Measurements from ENCODE around the gene PHOX2A. TPM values are rescaled to one million over a fixed set of nuclear protein-coding genes. Genes with fewer than 3 reads are reported as not detected.

The PHOX2A gene
- total RNA-seq, 4 donors from 2014 or later, result not detected

- no peak for TF ChIP-seq CTCF (IDR thresholded peaks at IDR 0.05; ENCODE audit: low read depth)
Measured at GRCh38 chr11:72240461-72241290, 3.3 kb downstream of the PHOX2A start.

GRCh38 chr11:72239849-72240460, 4.0 kb downstream of the PHOX2A start:
- TF ChIP-seq CTCF (IDR thresholded peaks at IDR 0.05; ENCODE audit: low read depth), result no peak

GRCh38 chr11:72239313-72239848, 4.6 kb downstream of the PHOX2A start:
- no peak for TF ChIP-seq CTCF (IDR thresholded peaks at IDR 0.05; ENCODE audit: low read depth)

- TF ChIP-seq CTCF (IDR thresholded peaks at IDR 0.05; ENCODE audit: low read depth), result no peak
Measured at GRCh38 chr11:72238492-72239312, 5.3 kb downstream of the PHOX2A start.

- TF ChIP-seq CTCF (IDR thresholded peaks at IDR 0.05; ENCODE audit: low read depth), result no peak
Measured at GRCh38 chr11:72238040-72238450, 5.9 kb downstream of the PHOX2A start.

GRCh38 chr11:72237112-72237931, 6.7 kb downstream of the PHOX2A start:
- no peak for TF ChIP-seq CTCF (IDR thresholded peaks at IDR 0.05; ENCODE audit: low read depth)
